Chondrocyte (in vitro differentiated cells): ENCODE results near the gene FXN. TPM values are rescaled to one million over a fixed set of nuclear protein-coding genes. Genes with fewer than 3 reads are reported as not detected.

ENCODE experiments used
- DNase-seq: peaks from one replicate; pipeline ENCODE4 v3.0.0; 2021; ENCODE audit warnings: mixed read lengths, low spot score
- H3K27ac Mint-ChIP-seq: one replicate; pipeline ENCODE4 v1.8.0; 2021; ENCODE audit warnings: mild to moderate bottlenecking, moderate library complexity, mixed read lengths; ENCODE audit not compliant: unreplicated experiment
- H3K27me3 Mint-ChIP-seq: 2 replicates; pipeline ENCODE4 v1.8.0; 2021; ENCODE audit warnings: low read depth, mixed read lengths
- H3K36me3 Mint-ChIP-seq: 2 replicates; pipeline ENCODE4 v1.8.0; 2021; ENCODE audit warnings: low read depth, mixed read lengths
- H3K4me1 Mint-ChIP-seq: 2 replicates; pipeline ENCODE4 v1.8.0; 2021; ENCODE audit warnings: low read depth, mild to moderate bottlenecking, mixed read lengths
- H3K4me3 Mint-ChIP-seq: one replicate; pipeline ENCODE4 v1.8.0; 2021; ENCODE audit warnings: mild to moderate bottlenecking, moderate library complexity, mixed read lengths; ENCODE audit not compliant: unreplicated experiment
- H3K9me3 Mint-ChIP-seq: 2 replicates; pipeline ENCODE4 v1.8.0; 2021; ENCODE audit warnings: low read depth, mixed read lengths
- CTCF ChIP-seq: fragments of 200-600 bp; sonication (generic); IDR thresholded peaks from 2 replicates; pipeline ENCODE4 v1.5.0; 2021; ENCODE audit warnings: antibody characterized with exemption, mild to moderate bottlenecking, moderate library complexity
- total RNA-seq: library from RNA; stranded (reverse); gene quantifications from 3 replicates; pipeline ENCODE4 v1.2.1, GENCODE V29; 2021

Gene FXN
- total RNA-seq, 1 donor from 2014 or later = 9.9 TPM

DNA sequence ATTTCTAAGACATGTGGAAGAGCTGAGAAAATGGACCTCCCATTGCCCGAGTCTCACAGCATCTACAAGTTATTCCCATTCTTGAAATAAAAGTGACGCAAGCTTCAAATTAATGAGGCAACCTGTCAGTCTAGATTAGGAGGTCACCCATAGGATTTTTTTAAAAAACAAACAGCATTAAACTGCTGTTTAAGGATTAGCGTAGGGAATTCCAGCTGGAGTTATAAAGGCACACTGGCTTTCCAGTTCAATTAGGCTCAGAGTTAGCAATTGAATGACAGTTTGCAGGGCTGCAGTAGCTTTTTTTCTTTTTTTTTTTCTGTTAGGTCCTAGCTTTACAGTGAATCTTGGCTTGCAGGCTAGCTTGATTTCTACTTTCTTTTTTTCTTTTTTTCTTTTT lies 37.9 kb upstream of the FXN start:
- no peak overlapping the region for H3K27ac Mint-ChIP-seq
- no peak overlapping the region for H3K4me3 Mint-ChIP-seq
- H3K27me3 Mint-ChIP-seq = peaks cover 30% of the 10 kb centered on the region
- no peak for TF ChIP-seq CTCF
- H3K36me3 Mint-ChIP-seq = no peaks in the 10 kb centered on the region
- H3K9me3 Mint-ChIP-seq = no peaks in the 10 kb centered on the region
- DNase-seq = no peak
- H3K4me1 Mint-ChIP-seq = no peaks in the 10 kb centered on the region

GRCh38 chr9:68998385-68998784 lies 37.2 kb upstream of the FXN start:
- Mint-ChIP-seq H3K4me3 (no peak overlapping the region), H3K9me3 (no peaks in the 10 kb centered on the region), H3K4me1 (no peaks in the 10 kb centered on the region), H3K27ac (no peak overlapping the region), H3K36me3 (no peaks in the 10 kb centered on the region), H3K27me3 (peaks cover 34% of the 10 kb centered on the region)
- no peak for TF ChIP-seq CTCF
- no peak for DNase-seq

DNA sequence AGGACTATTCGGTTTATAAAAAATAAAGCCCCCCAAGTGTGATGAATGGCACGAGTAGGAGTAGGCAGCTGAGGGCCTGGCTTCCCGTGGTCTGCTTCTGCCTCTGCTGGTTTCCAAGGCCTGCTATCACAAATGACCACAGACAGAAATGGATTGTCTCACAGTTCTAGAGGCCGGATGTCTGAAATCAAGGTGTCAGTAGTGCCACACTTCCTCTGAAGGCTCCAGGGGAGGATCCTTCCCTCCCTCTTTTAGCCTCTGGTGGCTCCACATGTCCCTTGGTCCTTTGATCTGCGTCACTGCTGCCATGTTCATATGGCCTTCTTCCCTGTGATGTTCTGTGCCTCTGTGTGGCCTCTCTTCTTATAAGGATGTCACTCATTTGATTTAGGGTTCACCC lies 36.7 kb upstream of the FXN start:
- H3K27ac Mint-ChIP-seq = no peak overlapping the region
- peaks cover 35% of the 10 kb centered on the region for H3K27me3 Mint-ChIP-seq
- TF ChIP-seq CTCF = no peak
- no peaks in the 10 kb centered on the region for H3K4me1 Mint-ChIP-seq
- no peaks in the 10 kb centered on the region for H3K36me3 Mint-ChIP-seq
- no peaks in the 10 kb centered on the region for H3K9me3 Mint-ChIP-seq
- no peak for DNase-seq
- H3K4me3 Mint-ChIP-seq = no peak overlapping the region

DNA sequence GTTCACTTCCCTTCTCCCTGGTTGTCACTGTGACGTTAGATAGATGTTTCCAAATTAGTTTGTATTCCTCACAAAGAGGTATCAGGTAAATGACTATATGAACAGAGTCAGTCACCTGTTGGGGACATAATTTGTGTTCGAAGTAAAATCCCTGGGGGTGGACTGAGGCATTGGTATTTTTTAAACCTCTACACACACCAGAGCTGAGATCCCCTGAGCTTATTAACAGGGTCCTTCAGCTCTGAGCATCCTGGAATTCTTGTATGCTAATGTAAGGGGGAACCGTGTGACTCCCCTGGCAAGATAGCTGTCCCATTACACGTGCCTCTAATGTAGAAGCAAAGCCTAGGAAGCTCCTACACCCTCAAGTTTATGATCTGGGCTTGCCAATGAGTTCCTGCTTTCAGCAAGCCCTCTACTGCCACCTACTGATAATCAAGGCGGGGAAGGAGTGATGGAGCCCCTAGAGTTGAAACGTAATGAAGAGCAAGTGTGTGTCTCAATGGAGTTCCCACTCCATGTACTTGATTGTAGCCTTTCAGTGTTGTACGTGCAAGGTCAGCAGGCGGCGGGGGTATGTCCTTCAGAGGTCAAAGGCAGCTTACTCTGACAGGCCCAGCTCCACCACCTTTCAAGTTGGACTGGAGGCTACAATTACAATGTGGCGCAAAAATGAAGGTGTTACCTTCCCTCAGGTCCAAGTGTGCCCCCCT lies 36.0 kb upstream of the FXN start:
- Mint-ChIP-seq H3K27me3 (peaks cover 35% of the 10 kb centered on the region), H3K4me1 (peaks cover under 1% of the 10 kb centered on the region), H3K4me3 (no peak overlapping the region), H3K36me3 (no peaks in the 10 kb centered on the region), H3K27ac (no peak overlapping the region), H3K9me3 (no peaks in the 10 kb centered on the region)
- DNase-seq = no peak
- peak; percentile 85 for TF ChIP-seq CTCF

GRCh38 chr9:69001921-69002320 lies 33.6 kb upstream of the FXN start:
- peaks cover 10% of the 10 kb centered on the region for H3K4me1 Mint-ChIP-seq
- H3K27ac Mint-ChIP-seq = no peak overlapping the region
- no peak for DNase-seq
- H3K36me3 Mint-ChIP-seq = no peaks in the 10 kb centered on the region
- H3K27me3 Mint-ChIP-seq = peaks cover 33% of the 10 kb centered on the region
- no peak overlapping the region for H3K4me3 Mint-ChIP-seq
- no peak for TF ChIP-seq CTCF
- H3K9me3 Mint-ChIP-seq = no peaks in the 10 kb centered on the region
